Heart left ventricle (tissue), 13 donors: ENCODE measurements around the gene ZBTB46.

Experiments
- POLR2A ChIP-seq, 2 donors: fragments of 450-650 bp; IDR thresholded peaks; one replicate each; pipeline ENCODE4 v1.6.1; 2017; ENCODE audit warnings: antibody characterized with exemption in 2 of 2, mild to moderate bottlenecking in 2 of 2, moderate library complexity in 2 of 2
- TF ChIP-seq, protein P1 (sequence below), 12 donors: fragments of 200-600 bp; sonication (generic) in 4 of 12; IDR thresholded peaks; one replicate each; pipeline versions ENCODE4 v1.5.0 to v1.8.0; 2018 to 2022; ENCODE audit warnings: antibody characterized with exemption in 12 of 12, mild to moderate bottlenecking in 5 of 12
- donor health status: ischemic (EF 13 %, LVEDD 7.1; RV severe dilation, severe dysfunction).
- donor health status: DM: no; HTN: yes; CAD: no.
- donor health status: DM: no; HTN: no; CAD: no.
- donor health status: ischemic (EF 25% LVEDD 6.9; RV normal size, moderate dysfunction).
- donor health status: ischemic (EF 25% LVEDD 5.7; RV mildly dilated, moderate dysfunction).
- donor health status: ischemic (EF 35%, LVEDD 5.7; RV mildly dilated, moderate dysfunction).
- donor health status: nonischemic (EF 11% LVEDD 7.7; RV severe dilation, severe dysfunction).
- donor health status: DM: yes; HTN: yes; CAD: no.
- donor health status: PGD.
- donor health status: ischemic (EF 29% LVEDD 5.4; RV normal size, mild dysfunction).
- donor health status: nonischemic (EF 23%, LVEDD 6.1; RV moderate dilation, normal function).

DNA sequence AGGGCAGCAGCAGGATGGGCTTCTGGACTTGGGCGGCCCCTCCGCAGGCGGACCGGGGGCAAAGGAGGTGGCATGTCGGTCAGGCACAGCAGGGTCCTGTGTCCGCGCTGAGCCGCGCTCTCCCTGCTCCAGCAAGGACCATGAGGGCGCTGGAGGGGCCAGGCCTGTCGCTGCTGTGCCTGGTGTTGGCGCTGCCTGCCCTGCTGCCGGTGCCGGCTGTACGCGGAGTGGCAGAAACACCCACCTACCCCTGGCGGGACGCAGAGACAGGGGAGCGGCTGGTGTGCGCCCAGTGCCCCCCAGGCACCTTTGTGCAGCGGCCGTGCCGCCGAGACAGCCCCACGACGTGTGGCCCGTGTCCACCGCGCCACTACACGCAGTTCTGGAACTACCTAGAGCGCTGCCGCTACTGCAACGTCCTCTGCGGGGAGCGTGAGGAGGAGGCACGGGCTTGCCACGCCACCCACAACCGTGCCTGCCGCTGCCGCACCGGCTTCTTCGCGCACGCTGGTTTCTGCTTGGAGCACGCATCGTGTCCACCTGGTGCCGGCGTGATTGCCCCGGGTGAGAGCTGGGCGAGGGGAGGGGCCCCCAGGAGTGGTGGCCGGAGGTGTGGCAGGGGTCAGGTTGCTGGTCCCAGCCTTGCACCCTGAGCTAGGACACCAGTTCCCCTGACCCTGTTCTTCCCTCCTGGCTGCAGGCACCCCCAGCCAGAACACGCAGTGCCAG, 134.3 kb downstream of the ZBTB46 start, which contains the start of gene TNFRSF6B:
- no peak for TF ChIP-seq POLR2A (IDR thresholded peaks at IDR 0.05)
- TF ChIP-seq, protein P1, sequence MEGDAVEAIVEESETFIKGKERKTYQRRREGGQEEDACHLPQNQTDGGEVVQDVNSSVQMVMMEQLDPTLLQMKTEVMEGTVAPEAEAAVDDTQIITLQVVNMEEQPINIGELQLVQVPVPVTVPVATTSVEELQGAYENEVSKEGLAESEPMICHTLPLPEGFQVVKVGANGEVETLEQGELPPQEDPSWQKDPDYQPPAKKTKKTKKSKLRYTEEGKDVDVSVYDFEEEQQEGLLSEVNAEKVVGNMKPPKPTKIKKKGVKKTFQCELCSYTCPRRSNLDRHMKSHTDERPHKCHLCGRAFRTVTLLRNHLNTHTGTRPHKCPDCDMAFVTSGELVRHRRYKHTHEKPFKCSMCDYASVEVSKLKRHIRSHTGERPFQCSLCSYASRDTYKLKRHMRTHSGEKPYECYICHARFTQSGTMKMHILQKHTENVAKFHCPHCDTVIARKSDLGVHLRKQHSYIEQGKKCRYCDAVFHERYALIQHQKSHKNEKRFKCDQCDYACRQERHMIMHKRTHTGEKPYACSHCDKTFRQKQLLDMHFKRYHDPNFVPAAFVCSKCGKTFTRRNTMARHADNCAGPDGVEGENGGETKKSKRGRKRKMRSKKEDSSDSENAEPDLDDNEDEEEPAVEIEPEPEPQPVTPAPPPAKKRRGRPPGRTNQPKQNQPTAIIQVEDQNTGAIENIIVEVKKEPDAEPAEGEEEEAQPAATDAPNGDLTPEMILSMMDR (IDR thresholded peaks at IDR 0.05), result no peak
